Neural cell (in vitro differentiated cells): ENCODE measurements around the gene FERMT3. TPM values are rescaled to one million over a fixed set of nuclear protein-coding genes. Genes with fewer than 3 reads are reported as not detected.

Source experiments
- H2AFZ ChIP-seq: fragments of 200-600, 300-800 bp; sonication (generic), shearing (Covaris generic); 2 replicates; pipeline ENCODE4 v1.6.0; 2014; ENCODE audit warnings: low read depth, mild to moderate bottlenecking, antibody characterized with exemption, low read length, moderate library complexity
- H3F3A ChIP-seq: fragments of 200-600 bp; shearing (Covaris generic); 2 replicates; pipeline ENCODE4 v1.6.1; 2016; ENCODE audit warnings: mild to moderate bottlenecking, moderate library complexity, mixed read lengths, antibody characterized with exemption, low read length; ENCODE audit not compliant: insufficient read depth, poor library complexity, severe bottlenecking
- H3K27ac ChIP-seq: fragments of 200-600, 300-800 bp; sonication (generic), shearing (Covaris generic); 2 replicates; pipeline ENCODE4 v1.5.1; 2014; ENCODE audit warnings: mild to moderate bottlenecking, low read length, moderate library complexity
- H3K27me3 ChIP-seq: fragments of 300-800, 200-600 bp; sonication (generic), shearing (Covaris generic); 2 replicates; pipeline ENCODE4 v1.6.0; 2014; ENCODE audit warnings: mild to moderate bottlenecking, low read depth, low read length, moderate library complexity; ENCODE audit not compliant: insufficient read depth
- H3K36me3 ChIP-seq: fragments of 300-800, 200-600 bp; sonication (generic), shearing (Covaris generic); 2 replicates; pipeline ENCODE4 v1.5.1; 2014; ENCODE audit warnings: mild to moderate bottlenecking, antibody characterized with exemption, low read length, moderate library complexity; ENCODE audit not compliant: insufficient read depth
- H3K4me2 ChIP-seq: fragments of 300-800, 200-600 bp; sonication (generic), shearing (Covaris generic); 2 replicates; pipeline ENCODE4 v1.6.0; 2014; ENCODE audit warnings: mild to moderate bottlenecking, low read length
- H3K4me3 ChIP-seq: fragments of 300-800, 200-600 bp; sonication (generic), shearing (Covaris generic); 2 replicates; pipeline ENCODE4 v1.5.1; 2014; ENCODE audit warnings: mild to moderate bottlenecking, low read length, moderate library complexity
- H3K79me2 ChIP-seq: fragments of 200-600 bp; shearing (Covaris generic); replicated peaks from 2 replicates; pipeline ENCODE4 v1.6.0; 2014; ENCODE audit warnings: mild to moderate bottlenecking, low read length, moderate library complexity; ENCODE audit not compliant: insufficient read depth
- H3K9ac ChIP-seq: fragments of 300-800, 200-600 bp; sonication (generic), shearing (Covaris generic); 2 replicates; pipeline ENCODE4 v1.6.1; 2016; ENCODE audit warnings: mild to moderate bottlenecking, low read length, mixed read lengths
- H3K9me2 ChIP-seq: fragments of 200-600 bp; shearing (Covaris generic); 2 replicates; pipeline ENCODE4 v1.6.1; 2016; ENCODE audit warnings: mild to moderate bottlenecking, low read length, mixed read lengths; ENCODE audit not compliant: insufficient read depth
- H3K9me3 ChIP-seq: fragments of 200-600, 300-800 bp; sonication (generic), shearing (Covaris generic); 2 replicates; pipeline ENCODE4 v1.6.1; 2016; ENCODE audit warnings: mild to moderate bottlenecking, mixed run types, low read length, moderate library complexity, mixed read lengths
- H4K20me1 ChIP-seq: fragments of 200-600 bp; shearing (Covaris generic); 2 replicates; pipeline ENCODE4 v1.6.1; 2016; ENCODE audit warnings: mild to moderate bottlenecking, mixed run types; ENCODE audit not compliant: insufficient read depth
- CTCF ChIP-seq: fragments of 450-650 bp; IDR thresholded peaks from 2 replicates; pipeline ENCODE4 v1.5.1; 2014; ENCODE audit warnings: antibody characterized with exemption, mild to moderate bottlenecking, moderate library complexity; ENCODE audit not compliant: poor library complexity, severe bottlenecking
- EP300 ChIP-seq: fragments of 450-650 bp; conservative IDR thresholded peaks from 2 replicates; pipeline ENCODE4 v1.6.1; 2014; ENCODE audit warnings: antibody characterized with exemption, mild to moderate bottlenecking, moderate library complexity; ENCODE audit not compliant: poor library complexity, severe bottlenecking
- EZH2 ChIP-seq: fragments of 200-600, 300-800 bp; shearing (Covaris generic), sonication (generic); IDR thresholded peaks from 2 replicates; pipeline ENCODE4 v1.6.1; 2014; ENCODE audit warnings: antibody characterized with exemption, low read length, borderline replicate concordance, mild to moderate bottlenecking; ENCODE audit not compliant: insufficient read depth, poor library complexity, severe bottlenecking
- MXI1 ChIP-seq: fragments of 450-650 bp; conservative IDR thresholded peaks from 2 replicates; pipeline ENCODE4 v1.6.1; 2014; ENCODE audit warnings: antibody characterized with exemption, mild to moderate bottlenecking; ENCODE audit not compliant: poor library complexity, severe bottlenecking
- POLR2AphosphoS5 ChIP-seq: IDR thresholded peaks from 2 replicates; pipeline ENCODE4 v1.6.1; 2012
- RAD21 ChIP-seq: fragments of 450-650 bp; conservative IDR thresholded peaks from 2 replicates; pipeline ENCODE4 v1.6.1; 2014; ENCODE audit warnings: antibody characterized with exemption, mild to moderate bottlenecking, moderate library complexity
- REST ChIP-seq: IDR thresholded peaks from 2 replicates; pipeline ENCODE4 v1.6.1; 2012; ENCODE audit warnings: borderline replicate concordance
- SMC3 ChIP-seq: fragments of 450-650 bp; conservative IDR thresholded peaks from 2 replicates; pipeline ENCODE4 v1.6.1; 2014; ENCODE audit warnings: antibody characterized with exemption, mild to moderate bottlenecking, moderate library complexity; ENCODE audit not compliant: poor library complexity
- TAF1 ChIP-seq: IDR thresholded peaks from 2 replicates; pipeline ENCODE4 v1.6.1; 2012; ENCODE audit warnings: low read depth
- polyA plus RNA-seq: library from polyadenylated mRNA; depleted of rRNA; stranded (reverse); fragments of >200 nt; gene quantifications from 2 replicates; pipeline ENCODE4 v1.2.3, GENCODE V29; 2014

Gene FERMT3
- polyA plus RNA-seq, 1 donor from 2014 or later: 0.89 TPM

GRCh38 chr11:64238076-64238475 lies 31.6 kb downstream of the FERMT3 start:
- H3K9me2 ChIP-seq: no peaks in the 10 kb centered on the region
- H3K4me3 ChIP-seq: no peak overlapping the region
- H3K9me3 ChIP-seq: no peaks in the 10 kb centered on the region
- H4K20me1 ChIP-seq: no peaks in the 10 kb centered on the region
- no peak overlapping the region for H3K27ac ChIP-seq
- no peak overlapping the region for H3K9ac ChIP-seq
- H3F3A ChIP-seq: no peaks in the 10 kb centered on the region
- no peaks in the 10 kb centered on the region for H3K79me2 ChIP-seq
- H2AFZ ChIP-seq: no peak overlapping the region
- TF ChIP-seq CTCF: no peak
- no peak for TF ChIP-seq SMC3
- no peak for TF ChIP-seq RAD21
- H3K36me3 ChIP-seq: no peaks in the 10 kb centered on the region
- peaks cover 8% of the 10 kb centered on the region for H3K27me3 ChIP-seq
- no peak overlapping the region for H3K4me2 ChIP-seq

- no peaks in the 10 kb centered on the region for H3K9me2 ChIP-seq
Measured at GRCh38 chr11:64238999-64239398, 32.5 kb downstream of the FERMT3 start.

More at GRCh38 chr11:64238999-64239398, 32.5 kb downstream of the FERMT3 start:
- no peaks in the 10 kb centered on the region for H3F3A ChIP-seq
- no peaks in the 10 kb centered on the region for H3K36me3 ChIP-seq
- no peak overlapping the region for H3K27ac ChIP-seq
- TF ChIP-seq CTCF: no peak
- TF ChIP-seq EZH2: no peak
- TF ChIP-seq EP300: no peak
- TF ChIP-seq MXI1: no peak
- TF ChIP-seq SMC3: no peak
- TF ChIP-seq REST: no peak
- TF ChIP-seq TAF1: no peak
- no peak for TF ChIP-seq RAD21
- no peak for TF ChIP-seq POLR2AphosphoS5
- H3K4me3 ChIP-seq: no peak overlapping the region
- H4K20me1 ChIP-seq: no peaks in the 10 kb centered on the region
- no peak overlapping the region for H3K9ac ChIP-seq
- no peaks in the 10 kb centered on the region for H3K79me2 ChIP-seq
- peaks cover 2% of the 10 kb centered on the region for H3K27me3 ChIP-seq
- H3K4me2 ChIP-seq: no peak overlapping the region
- H3K9me3 ChIP-seq: no peaks in the 10 kb centered on the region
- H2AFZ ChIP-seq: no peak overlapping the region
